Liver (tissue), 9 donors: Measurements from ENCODE around the gene UBC. TPM values are rescaled to one million over a fixed set of nuclear protein-coding genes. Genes with fewer than 3 reads are reported as not detected.

Experiments used
- DNase-seq: peaks from one replicate; pipeline ENCODE4 v3.0.0-alpha.2; 2017; ENCODE audit warnings: low spot score
- H3K27ac ChIP-seq, 2 donors: one replicate each; pipeline ENCODE4 v1.7.0; 2013; ENCODE audit warnings: inconsistent platforms in 2 of 2, low read length in 2 of 2, control low read depth in 1 of 2, low read depth in 1 of 2, mild to moderate bottlenecking in 1 of 2
- H3K27me3 ChIP-seq, 4 donors: one replicate each; pipeline versions ENCODE4 v1.6.1 to v1.7.0; 2013; ENCODE audit warnings: low read length in 3 of 4, inconsistent platforms in 1 of 4, mild to moderate bottlenecking in 1 of 4, moderate library complexity in 1 of 4; ENCODE audit not compliant: control insufficient read depth in 4 of 4, insufficient read depth in 4 of 4
- H3K36me3 ChIP-seq, 4 donors: one replicate each; pipeline versions ENCODE4 v1.6.1 to v1.7.0; 2013; ENCODE audit warnings: low read length in 3 of 4, mild to moderate bottlenecking in 3 of 4, low read depth in 1 of 4, moderate library complexity in 1 of 4; ENCODE audit not compliant: control insufficient read depth in 4 of 4, insufficient read depth in 3 of 4
- H3K4me1 ChIP-seq, 4 donors: one replicate each; pipeline versions ENCODE4 v1.6.1 to v1.7.0; 2013; ENCODE audit warnings: low read length in 3 of 4, mild to moderate bottlenecking in 3 of 4, moderate library complexity in 1 of 4; ENCODE audit not compliant: control insufficient read depth in 4 of 4, insufficient read depth in 4 of 4
- H3K4me3 ChIP-seq, 3 donors: one replicate each; pipeline versions ENCODE4 v1.6.1 to v1.7.0; 2013; ENCODE audit warnings: low read length in 3 of 3, control low read depth in 1 of 3, low read depth in 1 of 3, mild to moderate bottlenecking in 1 of 3
- H3K9ac ChIP-seq, 2 donors: one replicate each; pipeline ENCODE4 v1.7.0; 2013; ENCODE audit warnings: low read length in 2 of 2, mild to moderate bottlenecking in 2 of 2, moderate library complexity in 2 of 2, control low read depth in 1 of 2, low read depth in 1 of 2
- H3K9me3 ChIP-seq, 4 donors: one replicate each; pipeline versions ENCODE4 v1.6.1 to v1.7.0; 2013; ENCODE audit warnings: low read length in 3 of 4; ENCODE audit not compliant: control insufficient read depth in 4 of 4
- EGR1 ChIP-seq, 2 donors: IDR thresholded peaks; 2 replicates each; pipeline ENCODE4 v1.6.1; 2016 to 2018; ENCODE audit warnings: antibody characterized with exemption in 2 of 2, low read depth in 2 of 2
- FOXA1 ChIP-seq: IDR thresholded peaks from 2 replicates; pipeline ENCODE4 v1.6.1; 2016; ENCODE audit warnings: antibody characterized with exemption
- FOXA2 ChIP-seq: IDR thresholded peaks from 2 replicates; pipeline ENCODE4 v1.6.1; 2016; ENCODE audit warnings: antibody characterized with exemption
- GABPA ChIP-seq, 2 donors: IDR thresholded peaks in 1 of 2; conservative IDR thresholded peaks in 1 of 2; 2 replicates each; pipeline ENCODE4 v1.6.1; 2016; ENCODE audit warnings: antibody characterized with exemption in 2 of 2, mild to moderate bottlenecking in 1 of 2, moderate library complexity in 1 of 2
- HNF4A ChIP-seq, 2 donors: conservative IDR thresholded peaks; 2 replicates each; pipeline ENCODE4 v1.6.1; 2016; ENCODE audit warnings: antibody characterized with exemption in 2 of 2, mild to moderate bottlenecking in 2 of 2
- HNF4G ChIP-seq: IDR thresholded peaks from 2 replicates; pipeline ENCODE4 v1.6.1; 2016; ENCODE audit warnings: antibody characterized with exemption
- JUND ChIP-seq, 2 donors: IDR thresholded peaks; 2 replicates each; pipeline ENCODE4 v1.6.1; 2016; ENCODE audit warnings: antibody characterized with exemption in 2 of 2
- NR2F2 ChIP-seq: IDR thresholded peaks from 2 replicates; pipeline ENCODE4 v1.6.1; 2016; ENCODE audit warnings: antibody characterized with exemption
- RAD21 ChIP-seq, 2 donors: IDR thresholded peaks; 2 replicates each; pipeline ENCODE4 v1.6.1; 2016; ENCODE audit warnings: antibody characterized with exemption in 2 of 2, mild to moderate bottlenecking in 2 of 2
- RXRA ChIP-seq, 2 donors: IDR thresholded peaks; 2 replicates each; pipeline ENCODE4 v1.6.1; 2017 to 2018; ENCODE audit warnings: antibody characterized with exemption in 2 of 2, mild to moderate bottlenecking in 1 of 2
- SP1 ChIP-seq: IDR thresholded peaks from 2 replicates; pipeline ENCODE4 v1.6.1; 2018; ENCODE audit warnings: antibody characterized with exemption, mild to moderate bottlenecking
- TAF1 ChIP-seq: conservative IDR thresholded peaks from 2 replicates; pipeline ENCODE4 v1.6.1; 2016; ENCODE audit warnings: antibody characterized with exemption, mild to moderate bottlenecking
- YY1 ChIP-seq: IDR thresholded peaks from 2 replicates; pipeline ENCODE4 v1.6.1; 2016; ENCODE audit warnings: antibody characterized with exemption, mild to moderate bottlenecking
- WGBS: extraction: QIAGEN DNeasy Blood & Tissue Kit; methylation state at CpG from one replicate; pipeline ENCODE4 v1.1.7; 2013; 5-methylcytosine and 5-hydroxymethylcytosine counted together
- polyA plus RNA-seq, 2 donors: library from polyadenylated mRNA; stranded (reverse) in 1 of 2; unstranded in 1 of 2; fragments of 200-250 nt in 1 of 2; fragments of >200 nt in 1 of 2; fragmentation: Nextera tagmentation in 1 of 2; extraction: Ambion mirVana in 1 of 2; gene quantifications; one replicate each; pipeline versions ENCODE4 v1.2.1 to v1.2.3, GENCODE V29; 2013 to 2015
- total RNA-seq, 2 donors: library from RNA; depleted of rRNA; stranded (reverse); fragments of >200 nt; gene quantifications; one replicate each; pipeline ENCODE4 v1.2.3, GENCODE V29; 2014
- TF ChIP-seq, protein P1 (sequence below): IDR thresholded peaks from 2 replicates; pipeline ENCODE4 v1.6.1; 2016; ENCODE audit warnings: antibody characterized with exemption, mild to moderate bottlenecking
- TF ChIP-seq, protein P2 (sequence below): fragments of 150-350 bp; IDR thresholded peaks from 2 replicates; pipeline ENCODE4 v1.5.1; 2017; ENCODE audit warnings: improper control_type of control experiment, low read depth, low read length; ENCODE audit not compliant: missing input control
- TF ChIP-seq, protein P3 (sequence below): IDR thresholded peaks from 2 replicates; pipeline ENCODE4 v1.6.1; 2016; ENCODE audit warnings: antibody characterized with exemption
- TF ChIP-seq, protein P4 (sequence below): IDR thresholded peaks from 2 replicates; pipeline ENCODE4 v1.6.1; 2016; ENCODE audit warnings: antibody characterized with exemption
- TF ChIP-seq, protein P5 (sequence below): IDR thresholded peaks from 2 replicates; pipeline ENCODE4 v1.6.1; 2016; ENCODE audit warnings: antibody characterized with exemption
- donor health status: healthy.
- donor health status: healthy.
- donor health status: healthy.
- donor health status: healthy.
- donor health status: healthy.

UBC gene
- total and polyA plus RNA-seq, 4 donors = 385 to 624 (median 468) TPM

DNA sequence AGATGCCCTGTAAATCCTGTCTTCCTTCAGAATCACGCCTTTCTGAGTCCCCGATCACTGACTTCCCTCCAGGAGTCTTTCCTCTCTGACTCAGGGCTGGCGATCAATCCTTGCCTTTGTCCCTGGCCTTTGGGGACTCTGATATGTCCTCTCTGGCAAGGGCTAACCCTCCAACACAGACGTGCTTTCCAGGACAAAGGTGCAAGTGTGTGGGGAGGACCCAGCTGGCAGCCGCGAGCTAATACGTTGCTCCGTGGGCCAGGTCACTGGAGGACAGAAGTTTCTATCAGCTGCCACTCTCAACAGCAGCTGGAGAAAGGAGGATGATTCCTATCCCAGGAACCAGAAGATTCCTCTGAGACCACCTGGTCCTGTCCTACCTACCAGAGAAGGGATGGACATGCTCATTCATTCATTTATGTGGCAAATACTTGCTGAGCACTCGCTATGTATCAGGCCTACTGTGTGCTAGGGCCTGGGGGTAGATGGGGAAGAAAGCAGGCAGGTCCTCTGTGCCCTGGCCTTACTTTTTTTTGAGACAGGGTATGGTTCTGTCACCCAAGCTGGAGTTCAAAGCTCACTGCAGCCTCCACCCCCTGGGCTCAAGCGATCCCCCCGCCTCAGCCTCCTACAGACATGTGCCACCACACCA is 42.3 kb downstream of the UBC start:
- 56% methylated on average over 11 of the region's 11 CpGs for WGBS

More for the DNA sequence above, 42.3 kb downstream of the UBC start:
- Histone ChIP-seq H3K4me3 (no peak overlapping the region), H3K9ac (no peak overlapping the region), H3K9me3 (no peaks in the 10 kb centered on the region), H3K4me1 (peaks cover 6 to 39% (median 25%) of the 10 kb centered on the region in 4 donors), H3K27ac (peak overlapping the region; percentile 43 to 55), H3K27me3 (no peaks in the 10 kb centered on the region), H3K36me3 (no peaks in the 10 kb centered on the region)
- TF ChIP-seq FOXA2 (no peak), HNF4A (conservative IDR thresholded peaks at IDR 0.05) (peak; percentile 84 to 93), NR2F2 (no peak), YY1 (peak; percentile 58), TAF1 (no peak), HNF4G (peak; percentile 53), SP1 (peak; percentile 73), EGR1 (IDR thresholded peaks at IDR 0.05; ENCODE audit: low read depth in 2 of 2) (no peak), RAD21 (IDR thresholded peaks at IDR 0.05) (peak; percentile 34 to 53), RXRA (IDR thresholded peaks at IDR 0.05) (peak; percentile 86 to 96), JUND (IDR thresholded peaks at IDR 0.05) (peak in 1 of 2 donors; percentile 70), FOXA1 (no peak), GABPA (IDR thresholded peaks at IDR 0.05 in 1 of 2, conservative IDR thresholded peaks at IDR 0.05 in 1 of 2) (no peak)
- TF ChIP-seq, protein P1, sequence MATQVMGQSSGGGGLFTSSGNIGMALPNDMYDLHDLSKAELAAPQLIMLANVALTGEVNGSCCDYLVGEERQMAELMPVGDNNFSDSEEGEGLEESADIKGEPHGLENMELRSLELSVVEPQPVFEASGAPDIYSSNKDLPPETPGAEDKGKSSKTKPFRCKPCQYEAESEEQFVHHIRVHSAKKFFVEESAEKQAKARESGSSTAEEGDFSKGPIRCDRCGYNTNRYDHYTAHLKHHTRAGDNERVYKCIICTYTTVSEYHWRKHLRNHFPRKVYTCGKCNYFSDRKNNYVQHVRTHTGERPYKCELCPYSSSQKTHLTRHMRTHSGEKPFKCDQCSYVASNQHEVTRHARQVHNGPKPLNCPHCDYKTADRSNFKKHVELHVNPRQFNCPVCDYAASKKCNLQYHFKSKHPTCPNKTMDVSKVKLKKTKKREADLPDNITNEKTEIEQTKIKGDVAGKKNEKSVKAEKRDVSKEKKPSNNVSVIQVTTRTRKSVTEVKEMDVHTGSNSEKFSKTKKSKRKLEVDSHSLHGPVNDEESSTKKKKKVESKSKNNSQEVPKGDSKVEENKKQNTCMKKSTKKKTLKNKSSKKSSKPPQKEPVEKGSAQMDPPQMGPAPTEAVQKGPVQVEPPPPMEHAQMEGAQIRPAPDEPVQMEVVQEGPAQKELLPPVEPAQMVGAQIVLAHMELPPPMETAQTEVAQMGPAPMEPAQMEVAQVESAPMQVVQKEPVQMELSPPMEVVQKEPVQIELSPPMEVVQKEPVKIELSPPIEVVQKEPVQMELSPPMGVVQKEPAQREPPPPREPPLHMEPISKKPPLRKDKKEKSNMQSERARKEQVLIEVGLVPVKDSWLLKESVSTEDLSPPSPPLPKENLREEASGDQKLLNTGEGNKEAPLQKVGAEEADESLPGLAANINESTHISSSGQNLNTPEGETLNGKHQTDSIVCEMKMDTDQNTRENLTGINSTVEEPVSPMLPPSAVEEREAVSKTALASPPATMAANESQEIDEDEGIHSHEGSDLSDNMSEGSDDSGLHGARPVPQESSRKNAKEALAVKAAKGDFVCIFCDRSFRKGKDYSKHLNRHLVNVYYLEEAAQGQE = peak; percentile 36
- TF ChIP-seq, protein P2, sequence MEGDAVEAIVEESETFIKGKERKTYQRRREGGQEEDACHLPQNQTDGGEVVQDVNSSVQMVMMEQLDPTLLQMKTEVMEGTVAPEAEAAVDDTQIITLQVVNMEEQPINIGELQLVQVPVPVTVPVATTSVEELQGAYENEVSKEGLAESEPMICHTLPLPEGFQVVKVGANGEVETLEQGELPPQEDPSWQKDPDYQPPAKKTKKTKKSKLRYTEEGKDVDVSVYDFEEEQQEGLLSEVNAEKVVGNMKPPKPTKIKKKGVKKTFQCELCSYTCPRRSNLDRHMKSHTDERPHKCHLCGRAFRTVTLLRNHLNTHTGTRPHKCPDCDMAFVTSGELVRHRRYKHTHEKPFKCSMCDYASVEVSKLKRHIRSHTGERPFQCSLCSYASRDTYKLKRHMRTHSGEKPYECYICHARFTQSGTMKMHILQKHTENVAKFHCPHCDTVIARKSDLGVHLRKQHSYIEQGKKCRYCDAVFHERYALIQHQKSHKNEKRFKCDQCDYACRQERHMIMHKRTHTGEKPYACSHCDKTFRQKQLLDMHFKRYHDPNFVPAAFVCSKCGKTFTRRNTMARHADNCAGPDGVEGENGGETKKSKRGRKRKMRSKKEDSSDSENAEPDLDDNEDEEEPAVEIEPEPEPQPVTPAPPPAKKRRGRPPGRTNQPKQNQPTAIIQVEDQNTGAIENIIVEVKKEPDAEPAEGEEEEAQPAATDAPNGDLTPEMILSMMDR = no peak
- TF ChIP-seq, protein P3, sequence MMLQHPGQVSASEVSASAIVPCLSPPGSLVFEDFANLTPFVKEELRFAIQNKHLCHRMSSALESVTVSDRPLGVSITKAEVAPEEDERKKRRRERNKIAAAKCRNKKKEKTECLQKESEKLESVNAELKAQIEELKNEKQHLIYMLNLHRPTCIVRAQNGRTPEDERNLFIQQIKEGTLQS = no peak
- TF ChIP-seq, protein P4, sequence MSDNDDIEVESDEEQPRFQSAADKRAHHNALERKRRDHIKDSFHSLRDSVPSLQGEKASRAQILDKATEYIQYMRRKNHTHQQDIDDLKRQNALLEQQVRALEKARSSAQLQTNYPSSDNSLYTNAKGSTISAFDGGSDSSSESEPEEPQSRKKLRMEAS = peak; percentile 47
- TF ChIP-seq, protein P5, sequence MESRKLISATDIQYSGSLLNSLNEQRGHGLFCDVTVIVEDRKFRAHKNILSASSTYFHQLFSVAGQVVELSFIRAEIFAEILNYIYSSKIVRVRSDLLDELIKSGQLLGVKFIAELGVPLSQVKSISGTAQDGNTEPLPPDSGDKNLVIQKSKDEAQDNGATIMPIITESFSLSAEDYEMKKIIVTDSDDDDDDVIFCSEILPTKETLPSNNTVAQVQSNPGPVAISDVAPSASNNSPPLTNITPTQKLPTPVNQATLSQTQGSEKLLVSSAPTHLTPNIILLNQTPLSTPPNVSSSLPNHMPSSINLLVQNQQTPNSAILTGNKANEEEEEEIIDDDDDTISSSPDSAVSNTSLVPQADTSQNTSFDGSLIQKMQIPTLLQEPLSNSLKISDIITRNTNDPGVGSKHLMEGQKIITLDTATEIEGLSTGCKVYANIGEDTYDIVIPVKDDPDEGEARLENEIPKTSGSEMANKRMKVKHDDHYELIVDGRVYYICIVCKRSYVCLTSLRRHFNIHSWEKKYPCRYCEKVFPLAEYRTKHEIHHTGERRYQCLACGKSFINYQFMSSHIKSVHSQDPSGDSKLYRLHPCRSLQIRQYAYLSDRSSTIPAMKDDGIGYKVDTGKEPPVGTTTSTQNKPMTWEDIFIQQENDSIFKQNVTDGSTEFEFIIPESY = peak; percentile 64
- no peak for DNase-seq
